ENCODE results near the gene HCN2.
"Not testable (repeated sequence)": the region's sequence is repeated elsewhere in the genome, so short reads cannot be mapped to it uniquely, and the experiment has no call there.

The HCN2 gene

DNA sequence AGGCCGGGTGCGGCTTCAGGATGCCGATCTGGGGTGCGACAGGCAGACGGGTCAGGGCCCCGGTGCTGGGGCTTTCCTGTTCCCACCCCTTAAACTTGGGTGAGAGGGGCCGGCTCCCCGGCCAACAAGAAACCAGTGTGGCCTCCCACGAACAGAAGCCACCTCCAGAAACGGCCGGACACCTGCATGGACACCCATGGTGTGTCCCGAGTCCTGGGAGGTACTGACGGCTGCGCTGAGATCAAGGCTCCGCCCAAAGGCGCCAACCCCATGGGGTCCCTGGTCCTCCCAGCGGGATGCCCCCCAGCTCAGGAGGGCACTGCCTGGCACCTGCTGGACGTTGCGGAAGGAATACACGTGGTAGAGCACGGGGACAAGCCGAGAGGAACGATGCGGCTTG is 32.1 kb downstream of the HCN2 start:
- DNase-seq (ENCODE audit: low spot score): no peak
- TF ChIP-seq, protein P1, sequence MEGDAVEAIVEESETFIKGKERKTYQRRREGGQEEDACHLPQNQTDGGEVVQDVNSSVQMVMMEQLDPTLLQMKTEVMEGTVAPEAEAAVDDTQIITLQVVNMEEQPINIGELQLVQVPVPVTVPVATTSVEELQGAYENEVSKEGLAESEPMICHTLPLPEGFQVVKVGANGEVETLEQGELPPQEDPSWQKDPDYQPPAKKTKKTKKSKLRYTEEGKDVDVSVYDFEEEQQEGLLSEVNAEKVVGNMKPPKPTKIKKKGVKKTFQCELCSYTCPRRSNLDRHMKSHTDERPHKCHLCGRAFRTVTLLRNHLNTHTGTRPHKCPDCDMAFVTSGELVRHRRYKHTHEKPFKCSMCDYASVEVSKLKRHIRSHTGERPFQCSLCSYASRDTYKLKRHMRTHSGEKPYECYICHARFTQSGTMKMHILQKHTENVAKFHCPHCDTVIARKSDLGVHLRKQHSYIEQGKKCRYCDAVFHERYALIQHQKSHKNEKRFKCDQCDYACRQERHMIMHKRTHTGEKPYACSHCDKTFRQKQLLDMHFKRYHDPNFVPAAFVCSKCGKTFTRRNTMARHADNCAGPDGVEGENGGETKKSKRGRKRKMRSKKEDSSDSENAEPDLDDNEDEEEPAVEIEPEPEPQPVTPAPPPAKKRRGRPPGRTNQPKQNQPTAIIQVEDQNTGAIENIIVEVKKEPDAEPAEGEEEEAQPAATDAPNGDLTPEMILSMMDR (IDR thresholded peaks at IDR 0.05; ENCODE audit: extremely low read depth, missing control alignments): no peak

DNA sequence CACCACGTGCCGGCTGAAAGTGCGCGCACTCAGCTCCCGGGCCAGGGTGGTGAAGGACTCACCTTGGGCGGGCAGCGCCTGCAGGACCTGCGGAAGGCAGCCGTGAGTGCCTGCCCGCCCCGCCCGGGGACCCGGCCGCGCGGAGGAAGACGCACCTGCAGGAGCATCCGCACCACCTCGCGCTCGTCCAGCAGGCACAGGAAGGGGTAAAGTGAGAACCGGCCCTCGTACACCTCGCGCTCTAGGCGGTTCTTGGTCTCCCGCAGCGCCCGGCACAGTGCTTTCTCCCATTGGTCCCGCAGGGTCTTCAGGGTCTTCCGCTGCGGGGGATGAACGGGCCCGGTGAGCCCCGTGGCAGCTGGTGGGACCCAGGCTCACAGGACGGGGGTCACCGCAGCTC is 33.0 kb downstream of the HCN2 start:
- TF ChIP-seq, protein P1 (IDR thresholded peaks at IDR 0.05; ENCODE audit: extremely low read depth, missing control alignments): no peak
- no peak for DNase-seq (ENCODE audit: low spot score)

DNA sequence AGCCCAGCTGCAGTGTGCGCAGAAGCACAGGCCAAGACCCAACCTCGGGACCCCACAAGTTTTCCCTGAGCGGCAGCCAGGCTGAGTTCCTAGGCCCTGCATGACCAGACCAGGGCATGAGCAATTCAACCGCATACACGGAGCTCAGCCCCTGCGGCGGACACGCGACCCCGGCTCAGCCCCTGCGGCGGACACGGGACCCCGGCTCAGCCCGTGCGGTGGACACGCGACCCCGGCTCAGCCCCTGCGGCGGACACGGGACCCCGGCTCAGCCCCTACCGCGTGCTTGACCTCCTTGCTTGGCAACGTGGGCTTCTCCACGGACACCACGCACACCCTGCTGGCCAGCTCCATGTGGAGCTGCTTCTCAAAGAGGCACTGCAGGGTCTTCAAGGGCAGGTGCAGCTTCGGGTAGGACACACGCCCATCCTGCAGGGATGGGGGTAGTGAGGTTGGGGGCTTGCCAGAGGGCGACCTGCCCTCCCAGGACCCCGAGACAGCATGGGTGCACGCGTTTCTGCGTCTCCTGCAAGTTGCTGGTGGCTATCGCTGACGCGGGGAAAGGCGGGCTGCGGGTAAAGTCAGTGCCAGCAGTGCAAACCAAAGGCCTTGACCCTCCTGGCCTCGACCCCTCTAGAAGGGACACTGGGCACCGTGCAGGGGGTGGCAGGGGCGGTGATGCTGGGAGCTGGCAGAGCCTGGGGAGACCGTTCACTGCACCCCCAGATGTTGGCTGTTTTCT is 33.7 kb downstream of the HCN2 start:
- no peak for DNase-seq (ENCODE audit: low spot score)
- TF ChIP-seq, protein P1 (IDR thresholded peaks at IDR 0.05; ENCODE audit: extremely low read depth, missing control alignments): no peak

DNA sequence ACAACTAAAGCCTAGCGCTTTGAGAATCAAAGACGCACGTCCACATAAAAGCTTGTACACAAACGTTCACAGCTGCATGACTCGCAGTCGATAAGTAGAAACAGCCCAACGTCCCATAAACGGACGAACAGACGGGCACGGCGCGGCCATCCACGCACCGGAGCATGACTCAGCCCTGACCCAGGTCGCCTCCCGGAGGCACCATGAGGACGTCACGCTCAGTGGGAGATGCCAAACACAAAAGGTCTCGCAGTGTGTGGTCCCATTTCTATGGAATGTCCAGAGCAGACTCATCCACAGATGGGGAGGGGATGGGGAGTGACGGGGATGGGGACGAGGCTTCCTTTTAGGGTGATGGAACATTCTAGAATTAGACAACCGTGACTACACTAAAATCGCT is 34.3 kb downstream of the HCN2 start:
- DNase-seq (ENCODE audit: low spot score): no peak

DNA sequence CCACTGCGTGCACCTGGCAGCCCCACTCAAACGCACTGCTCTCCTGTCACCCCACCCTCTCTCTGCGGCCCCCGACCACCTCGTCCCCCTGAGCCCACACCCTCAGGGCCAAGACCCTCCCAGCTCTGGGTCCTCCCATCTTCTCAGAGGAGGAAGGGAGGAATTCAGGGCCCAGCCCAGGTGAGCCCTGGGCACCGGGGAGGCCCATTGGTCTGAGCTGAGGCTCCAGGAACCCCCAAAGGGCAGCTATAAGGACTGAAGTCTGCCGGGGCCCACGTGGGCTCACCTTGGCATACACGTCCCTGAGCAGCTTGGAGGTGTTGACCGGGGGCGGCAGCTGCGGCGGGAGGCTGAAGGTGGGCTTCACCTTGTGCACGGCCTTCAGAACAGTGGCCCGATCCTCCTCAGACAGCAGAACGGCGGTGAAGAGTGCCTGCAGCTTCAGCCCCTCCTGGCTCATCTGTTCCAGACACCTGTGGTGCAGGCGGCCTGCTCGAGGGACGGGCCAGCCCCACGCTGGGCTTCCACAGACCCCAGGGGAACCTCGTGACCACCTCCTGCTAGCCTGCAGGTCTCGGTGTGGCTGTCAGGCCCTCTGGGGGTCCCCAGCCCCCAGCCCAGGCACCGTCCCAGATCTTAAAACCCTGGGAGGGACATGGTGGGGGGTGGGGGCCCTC is 34.9 kb downstream of the HCN2 start:
- no peak for DNase-seq (ENCODE audit: low spot score)
- TF ChIP-seq, protein P1 (IDR thresholded peaks at IDR 0.05; ENCODE audit: extremely low read depth, missing control alignments): no peak

More for the DNA sequence above, 34.3 kb downstream of the HCN2 start:
- TF ChIP-seq, protein P1 (IDR thresholded peaks at IDR 0.05; ENCODE audit: extremely low read depth, missing control alignments): no peak

DNA sequence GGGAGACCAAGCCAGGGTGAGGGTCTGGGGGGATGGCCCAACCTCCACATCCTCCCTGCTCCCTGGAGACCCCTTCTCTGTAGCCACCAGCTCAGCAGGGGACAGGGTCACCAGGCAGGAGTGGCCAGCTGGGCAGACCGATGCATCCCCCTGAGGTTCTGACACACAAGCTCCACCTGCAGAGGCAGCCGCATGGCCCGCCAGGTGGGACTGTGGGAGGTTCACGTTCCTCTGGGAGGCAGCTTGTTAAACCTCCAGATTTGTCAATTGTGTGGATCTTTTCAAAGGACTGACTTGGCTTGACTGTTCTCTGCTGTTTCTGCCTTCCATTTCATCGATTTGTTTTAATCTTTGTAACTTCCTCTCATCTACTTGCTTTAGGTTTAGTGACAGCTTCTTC is 35.6 kb downstream of the HCN2 start:
- DNase-seq (ENCODE audit: low spot score): no peak
- TF ChIP-seq, protein P1 (IDR thresholded peaks at IDR 0.05; ENCODE audit: extremely low read depth, missing control alignments): no peak

DNA sequence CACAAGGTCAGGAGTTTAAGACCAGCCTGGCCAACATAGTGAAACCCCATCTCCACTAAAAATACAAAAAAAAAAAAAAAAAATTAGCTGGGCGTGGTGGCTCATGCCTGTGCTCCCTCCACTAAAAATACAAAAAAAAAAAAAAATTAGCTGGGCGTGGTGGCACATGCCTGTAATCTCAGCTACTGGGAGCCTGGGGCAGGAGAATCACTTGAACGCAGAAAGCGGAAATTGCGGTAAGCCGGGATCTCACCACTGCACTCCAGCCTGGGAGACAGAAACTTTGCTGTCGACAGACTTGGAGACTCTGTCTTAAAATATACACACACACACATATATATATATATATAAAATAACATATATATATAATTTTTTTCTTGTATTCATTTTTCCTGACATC is 36.9 kb downstream of the HCN2 start:
- not testable (repeated sequence) for DNase-seq (ENCODE audit: low spot score)

DNA sequence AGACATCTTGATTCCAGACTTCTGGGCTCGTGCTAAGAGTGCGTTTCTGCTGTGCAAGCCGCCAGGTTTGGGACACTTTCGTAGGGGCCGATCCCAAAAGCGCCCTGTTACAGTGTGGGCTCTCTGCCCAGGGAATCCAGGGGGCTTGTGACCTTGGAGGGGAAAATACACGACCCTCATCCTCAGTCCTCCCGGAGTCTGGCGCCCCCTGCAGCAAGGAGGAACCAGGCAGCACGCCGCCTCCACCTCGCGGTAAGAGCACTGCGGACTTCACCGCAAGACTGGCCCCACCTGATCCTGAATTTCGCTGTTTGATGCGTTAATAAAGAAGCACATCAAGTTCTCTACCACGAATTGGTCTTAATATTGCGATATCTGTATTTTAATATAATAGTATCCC is 38.5 kb downstream of the HCN2 start:
- TF ChIP-seq, protein P1 (IDR thresholded peaks at IDR 0.05; ENCODE audit: extremely low read depth, missing control alignments): peak; percentile 19
- no peak for DNase-seq (ENCODE audit: low spot score)

DNA sequence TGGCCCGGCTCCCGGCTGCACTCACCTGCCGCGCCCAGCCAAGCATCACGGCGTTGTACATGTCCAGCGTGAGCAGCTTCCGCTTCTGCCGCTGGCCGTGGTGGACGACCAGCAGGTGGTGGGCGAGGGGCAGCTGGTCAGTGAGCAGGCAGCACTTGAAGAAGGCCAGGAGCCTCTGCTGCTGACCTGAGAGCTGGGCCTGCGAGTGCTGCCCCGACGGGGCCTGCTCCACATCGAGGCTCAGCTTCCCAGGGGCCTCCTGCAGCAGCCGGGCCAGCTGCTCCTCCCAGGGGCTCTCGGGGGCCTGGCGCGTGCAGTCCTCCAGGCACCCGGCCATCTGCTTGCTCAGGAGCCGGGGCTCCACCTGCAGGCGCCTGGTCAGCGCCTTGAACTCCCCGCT is 39.8 kb downstream of the HCN2 start:
- DNase-seq (ENCODE audit: low spot score): not testable (repeated sequence)

All from GM20000 (cell line).